Measurements from ENCODE around the gene KLF17. TPM values are rescaled to one million over a fixed set of nuclear protein-coding genes. Genes with fewer than 3 reads are reported as not detected.

Gene KLF17
- total and polyA plus RNA-seq, 10 donors, result 0.26 TPM; not detected in 9

GRCh38 chr1:44078104-44078503 lies 40.5 kb upstream of the KLF17 start:
- H3K27ac ChIP-seq, result no peak overlapping the region
- 36 to 60% (median 47%) methylated on average over 2 of the region's 2 CpGs for WGBS, 5 donors
- no peak overlapping the region for H3K4me3 ChIP-seq
- intact Hi-C loops (cut with DNase I; ENCODE audit: low total_unique reads), result no loop called here
- H3K36me3 ChIP-seq, result no peaks in the 10 kb centered on the region
- DNase-seq, result no peak
- peaks cover 0 to 13% (median 8%) of the 10 kb centered on the region in 6 donors for H3K4me1 ChIP-seq
- TF ChIP-seq POLR2A (IDR thresholded peaks at IDR 0.05) (no peak), CTCF (IDR thresholded peaks at IDR 0.05 in 8 of 11, conservative IDR thresholded peaks at IDR 0.05 in 3 of 11) (no peak), POLR2AphosphoS5 (IDR thresholded peaks at IDR 0.05) (no peak)
- H3K9me3 ChIP-seq, result no peaks in the 10 kb centered on the region
- peaks cover 0 to 6% (median 0%) of the 10 kb centered on the region in 7 donors for H3K27me3 ChIP-seq (replicated peaks in 1 of 7)

GRCh38 chr1:44079566-44079965 lies 39.1 kb upstream of the KLF17 start:
- DNase-seq, result no peak
- Histone ChIP-seq H3K9me3 (no peaks in the 10 kb centered on the region), H3K27ac (no peak overlapping the region), H3K36me3 (no peaks in the 10 kb centered on the region), H3K4me1 (no peaks in the 10 kb centered on the region), H3K4me3 (no peak overlapping the region), H3K27me3 (replicated peaks in 1 of 7) (peaks cover 0 to 18% (median 0%) of the 10 kb centered on the region in 7 donors)
- intact Hi-C loops (cut with DNase I; ENCODE audit: low total_unique reads), result no loop called here
- 88 to 94% (median 89%) methylated on average over 4 of the region's 4 CpGs for WGBS, 5 donors
- TF ChIP-seq POLR2A (IDR thresholded peaks at IDR 0.05) (no peak), CTCF (IDR thresholded peaks at IDR 0.05 in 8 of 11, conservative IDR thresholded peaks at IDR 0.05 in 3 of 11) (no peak)

GRCh38 chr1:44084998-44085675 lies 33.5 kb upstream of the KLF17 start:
- intact Hi-C loops (cut with DNase I; ENCODE audit: low total_unique reads), result no loop called here
- no peak for DNase-seq
- Histone ChIP-seq H3K36me3 (no peaks in the 10 kb centered on the region), H3K4me3 (no peak overlapping the region), H3K9me3 (no peaks in the 10 kb centered on the region), H3K27ac (no peak overlapping the region), H3K27me3 (replicated peaks in 1 of 7) (peaks cover 0 to 25% (median 0%) of the 10 kb centered on the region in 7 donors), H3K4me1 (no peaks in the 10 kb centered on the region)
- WGBS, 5 donors, result 62 to 87% (median 74%) methylated on average over 3 of the region's 3 CpGs
- TF ChIP-seq POLR2A (IDR thresholded peaks at IDR 0.05) (no peak), CTCF (IDR thresholded peaks at IDR 0.05 in 8 of 11, conservative IDR thresholded peaks at IDR 0.05 in 3 of 11) (no peak), POLR2AphosphoS5 (IDR thresholded peaks at IDR 0.05) (no peak)

GRCh38 chr1:44086692-44087474 lies 31.7 kb upstream of the KLF17 start:
- no peak for DNase-seq
- intact Hi-C loops (cut with DNase I; ENCODE audit: low total_unique reads), result no loop called here
- Histone ChIP-seq H3K27ac (no peak overlapping the region), H3K36me3 (no peaks in the 10 kb centered on the region), H3K27me3 (replicated peaks in 1 of 7) (peaks cover 0 to 25% (median 0%) of the 10 kb centered on the region in 7 donors), H3K4me1 (no peaks in the 10 kb centered on the region), H3K9me3 (no peaks in the 10 kb centered on the region), H3K4me3 (no peak overlapping the region)
- TF ChIP-seq CTCF (IDR thresholded peaks at IDR 0.05 in 8 of 11, conservative IDR thresholded peaks at IDR 0.05 in 3 of 11), result no peak
- TF ChIP-seq POLR2AphosphoS5 (IDR thresholded peaks at IDR 0.05), result no peak
- no peak for TF ChIP-seq POLR2A (IDR thresholded peaks at IDR 0.05)
- WGBS, 5 donors, result 75 to 90% (median 85%) methylated on average over 4 of the region's 4 CpGs
